Medulla oblongata (tissue), 1 donor: ENCODE measurements around the gene IGFBP3.

Experiments
- DNase-seq: peaks from one replicate; pipeline ENCODE4 v3.0.0-alpha.2; 2015; ENCODE audit errors: extremely low spot score

The IGFBP3 gene

DNA sequence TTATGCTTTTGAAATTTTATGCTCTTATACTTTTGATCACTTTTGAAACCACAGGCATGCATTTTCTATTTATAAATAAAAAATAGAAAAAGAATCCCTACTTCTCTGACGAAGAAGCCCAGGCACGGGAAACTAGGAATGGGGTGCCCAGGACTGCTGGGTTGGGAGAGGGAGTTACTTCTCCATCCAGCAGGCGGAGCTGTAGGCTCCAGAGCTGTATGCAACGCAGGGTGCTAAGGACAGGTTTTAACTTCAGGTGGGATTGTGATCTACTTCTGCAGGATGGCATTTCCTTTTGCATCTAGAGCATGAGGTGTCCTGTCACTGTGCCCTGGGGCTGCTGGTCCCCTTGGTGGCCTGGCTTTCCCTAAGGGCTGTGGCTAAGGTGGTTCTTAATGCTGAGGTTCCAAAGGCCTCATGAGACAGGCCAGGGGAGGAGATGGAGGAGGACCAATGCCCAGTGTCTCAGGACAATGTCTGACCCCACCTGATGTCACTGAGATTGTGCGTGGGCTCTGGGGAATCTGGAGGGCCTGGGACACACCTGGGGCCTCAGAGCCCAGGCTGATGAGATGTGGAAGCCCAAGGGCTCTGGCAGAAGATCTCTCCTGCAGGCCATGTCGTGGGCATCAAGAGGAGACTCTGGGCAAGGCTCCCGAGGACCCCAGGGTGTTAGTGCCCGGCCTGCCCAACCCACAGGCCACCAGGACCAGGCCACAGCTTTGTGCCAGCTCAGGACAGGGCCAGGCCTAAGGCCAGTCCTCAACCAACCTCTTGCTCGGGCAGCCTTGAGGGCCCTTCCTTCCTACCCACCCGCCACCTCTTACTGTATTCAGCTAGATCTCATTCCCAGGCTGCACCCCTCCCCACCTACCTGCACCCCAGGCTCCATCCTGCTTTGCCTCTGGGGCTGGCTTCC is 48.7 kb downstream of the IGFBP3 start:
- DNase-seq = no peak

DNA sequence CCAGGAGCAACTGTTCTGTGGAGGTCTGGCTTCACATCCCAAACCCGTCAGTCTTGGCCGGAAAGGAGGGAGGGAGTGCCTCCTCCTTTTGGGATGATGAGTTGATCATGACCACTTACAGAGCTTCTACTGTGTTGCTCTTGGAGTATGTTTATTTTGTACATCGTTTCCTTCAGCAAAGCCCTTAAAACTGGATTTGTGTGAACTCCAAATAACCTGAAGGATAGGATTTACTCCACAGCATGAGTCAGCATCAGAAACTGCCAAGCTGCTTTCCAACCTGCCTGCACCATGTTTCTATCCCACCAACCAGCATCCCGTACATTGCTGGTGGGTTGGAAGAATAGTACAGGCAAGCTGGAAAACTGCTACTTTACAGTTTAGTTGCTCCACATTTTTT is 51.6 kb downstream of the IGFBP3 start:
- no peak for DNase-seq

DNA sequence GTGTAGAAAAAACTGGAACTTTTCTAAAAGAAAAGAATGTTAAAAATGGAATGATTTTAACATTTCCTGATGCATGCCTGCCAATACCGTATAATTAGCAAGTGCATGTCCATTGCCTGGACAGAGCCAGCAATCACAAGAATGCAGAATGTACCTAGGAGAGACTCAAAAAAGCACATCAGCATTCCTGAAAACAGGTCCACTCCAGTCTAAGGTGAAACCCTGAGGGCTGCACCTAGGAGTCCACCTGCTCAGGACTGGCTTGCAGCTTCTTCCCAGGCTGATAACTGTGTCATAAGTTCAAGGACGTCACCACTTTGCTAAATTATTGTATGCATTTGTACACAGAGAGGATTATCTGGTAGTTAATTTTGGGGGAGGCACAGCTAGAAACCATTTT is 53.6 kb downstream of the IGFBP3 start:
- no peak for DNase-seq

GRCh38 chr7:45865594-45866410 is 55.3 kb downstream of the IGFBP3 start:
- DNase-seq = no peak

DNA sequence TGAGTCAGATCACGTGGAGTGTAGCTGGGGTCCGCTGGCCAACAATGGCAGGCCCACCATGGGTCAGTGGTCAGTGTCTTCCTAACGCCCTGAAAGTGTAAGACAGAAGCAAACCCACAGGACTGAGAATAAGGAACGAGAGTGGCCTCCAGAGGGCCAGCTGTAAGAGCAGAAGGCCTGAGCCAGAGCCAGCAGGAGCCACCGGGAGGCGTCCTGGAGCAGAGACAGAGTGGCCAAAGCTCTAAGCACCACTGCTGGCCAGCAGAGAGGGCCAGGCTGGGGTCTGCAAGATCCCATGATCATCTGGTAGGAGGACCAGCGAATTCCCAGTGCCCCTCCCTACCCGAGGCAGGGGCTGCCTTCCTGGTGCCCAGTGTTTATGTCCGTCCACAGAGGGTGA is 57.4 kb downstream of the IGFBP3 start:
- DNase-seq = no peak
